Measurements from ENCODE around the gene OR6M1.

The OR6M1 gene

GRCh38 chr11:123765601-123766000 lies 40.5 kb downstream of the OR6M1 start:
- Mint-ChIP-seq H3K27me3 (peaks cover 19% of the 10 kb centered on the region in 2 donors), H3K4me3 (no peak overlapping the region), H3K27ac (no peak overlapping the region), H3K9me3 (peaks cover 3 to 8% of the 10 kb centered on the region in 2 donors), H3K4me1 (ENCODE audit: low read depth in 2 of 2) (no peaks in the 10 kb centered on the region), H3K36me3 (ENCODE audit: insufficient read depth) (no peaks in the 10 kb centered on the region)
- no peak for ATAC-seq (replicated peaks)
- no peak for DNase-seq

GRCh38 chr11:123762422-123762821 lies 43.7 kb downstream of the OR6M1 start:
- Mint-ChIP-seq H3K27ac (no peak overlapping the region), H3K9me3 (peaks cover 3 to 8% of the 10 kb centered on the region in 2 donors), H3K4me3 (no peak overlapping the region), H3K4me1 (ENCODE audit: low read depth in 2 of 2) (no peaks in the 10 kb centered on the region), H3K27me3 (peaks cover 10 to 22% of the 10 kb centered on the region in 2 donors), H3K36me3 (ENCODE audit: insufficient read depth) (no peaks in the 10 kb centered on the region)
- no peak for ATAC-seq (replicated peaks)
- DNase-seq, result no peak

- ATAC-seq (replicated peaks) (no peak), DNase-seq (no peak)
- no peak overlapping the region for H3K4me3 Mint-ChIP-seq
- H3K9me3 Mint-ChIP-seq, result peaks cover 3 to 8% of the 10 kb centered on the region in 2 donors
- H3K27ac Mint-ChIP-seq, result no peak overlapping the region
- H3K4me1 Mint-ChIP-seq (ENCODE audit: low read depth in 2 of 2), result no peaks in the 10 kb centered on the region
- H3K36me3 Mint-ChIP-seq (ENCODE audit: insufficient read depth), result no peaks in the 10 kb centered on the region
- peaks cover 10 to 29% of the 10 kb centered on the region in 2 donors for H3K27me3 Mint-ChIP-seq
These were observed 45.3 kb downstream of the OR6M1 start for GRCh38 chr11:123760894-123761293.

GRCh38 chr11:123757976-123758375 lies 48.2 kb downstream of the OR6M1 start:
- Mint-ChIP-seq H3K4me1 (ENCODE audit: low read depth in 2 of 2) (no peaks in the 10 kb centered on the region), H3K9me3 (peaks cover 3 to 8% of the 10 kb centered on the region in 2 donors), H3K27me3 (peaks cover 22 to 41% of the 10 kb centered on the region in 2 donors), H3K4me3 (no peak overlapping the region), H3K27ac (no peak overlapping the region), H3K36me3 (ENCODE audit: insufficient read depth) (no peaks in the 10 kb centered on the region)
- ATAC-seq (replicated peaks) (no peak), DNase-seq (no peak)

- ATAC-seq (replicated peaks), result no peak
- no peak overlapping the region for H3K4me3 Mint-ChIP-seq
- no peak overlapping the region for H3K27ac Mint-ChIP-seq
These were observed 50.3 kb downstream of the OR6M1 start for GRCh38 chr11:123755813-123756212.

More at GRCh38 chr11:123755813-123756212, 50.3 kb downstream of the OR6M1 start:
- no peaks in the 10 kb centered on the region for H3K36me3 Mint-ChIP-seq (ENCODE audit: insufficient read depth)
- H3K27me3 Mint-ChIP-seq, result peaks cover 33 to 61% of the 10 kb centered on the region in 2 donors
- H3K4me1 Mint-ChIP-seq (ENCODE audit: low read depth in 2 of 2), result no peaks in the 10 kb centered on the region
- DNase-seq, result no peak
- no peaks in the 10 kb centered on the region for H3K9me3 Mint-ChIP-seq

All from effector memory CD8-positive, alpha-beta T cell (primary cell).